ENCODE data around the gene DNAJA3. TPM values are rescaled to one million over a fixed set of nuclear protein-coding genes. Genes with fewer than 3 reads are reported as not detected.

DNAJA3 gene
- total RNA-seq, 1 experiment from 2014 or later, result 64.1 TPM

DNA sequence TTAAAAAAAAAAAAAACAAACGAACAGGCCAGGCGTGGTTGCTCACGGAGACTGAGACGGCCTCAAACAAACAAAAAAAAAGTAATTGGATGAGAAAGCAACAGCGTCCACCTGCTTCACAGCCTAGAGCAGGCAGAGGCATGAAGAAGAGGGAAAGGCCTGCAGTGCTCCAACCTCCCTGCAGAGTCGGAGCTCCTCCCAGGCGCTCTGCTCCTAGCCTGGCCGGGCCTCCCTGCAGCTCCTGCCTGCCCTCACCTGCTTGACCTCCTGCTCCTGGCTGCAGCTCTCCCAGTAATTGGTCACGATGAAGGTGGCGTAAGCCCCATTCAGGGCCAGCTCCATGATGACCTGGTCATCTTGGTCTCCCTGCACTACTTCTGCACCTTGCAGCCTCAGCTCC, 43.3 kb downstream of the DNAJA3 start (continued):
- TF ChIP-seq, protein P1, sequence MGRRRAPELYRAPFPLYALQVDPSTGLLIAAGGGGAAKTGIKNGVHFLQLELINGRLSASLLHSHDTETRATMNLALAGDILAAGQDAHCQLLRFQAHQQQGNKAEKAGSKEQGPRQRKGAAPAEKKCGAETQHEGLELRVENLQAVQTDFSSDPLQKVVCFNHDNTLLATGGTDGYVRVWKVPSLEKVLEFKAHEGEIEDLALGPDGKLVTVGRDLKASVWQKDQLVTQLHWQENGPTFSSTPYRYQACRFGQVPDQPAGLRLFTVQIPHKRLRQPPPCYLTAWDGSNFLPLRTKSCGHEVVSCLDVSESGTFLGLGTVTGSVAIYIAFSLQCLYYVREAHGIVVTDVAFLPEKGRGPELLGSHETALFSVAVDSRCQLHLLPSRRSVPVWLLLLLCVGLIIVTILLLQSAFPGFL (CRISPR knock-in tag; IDR thresholded peaks at IDR 0.05; ENCODE audit: borderline replicate concordance), result no peak
- TF ChIP-seq CBFB (CRISPR knock-in tag; IDR thresholded peaks at IDR 0.05; ENCODE audit: low read depth) (no peak), ZNF281 (CRISPR knock-in tag; IDR thresholded peaks at IDR 0.05) (no peak), KAT7 (CRISPR knock-in tag; IDR thresholded peaks at IDR 0.05; ENCODE audit: borderline replicate concordance) (no peak), RORB (CRISPR knock-in tag; IDR thresholded peaks at IDR 0.05) (no peak), ZNF232 (CRISPR knock-in tag; IDR thresholded peaks at IDR 0.05) (no peak), NFE2L1 (CRISPR knock-in tag; IDR thresholded peaks at IDR 0.05) (no peak), FOXJ3 (CRISPR knock-in tag; IDR thresholded peaks at IDR 0.05; ENCODE audit: borderline replicate concordance) (no peak), IRF2 (CRISPR knock-in tag; IDR thresholded peaks at IDR 0.05; ENCODE audit: borderline replicate concordance, low read depth) (no peak), E2F1 (CRISPR knock-in tag; IDR thresholded peaks at IDR 0.05) (no peak), GTF2I (CRISPR knock-in tag; conservative IDR thresholded peaks at IDR 0.05) (no peak)

GRCh38 chr16:4471869-4472268, 46.2 kb downstream of the DNAJA3 start:
- TF ChIP-seq ZNF121 (CRISPR knock-in tag; IDR thresholded peaks at IDR 0.05), result peak; percentile 71; the same call in 1 of the 2 replicates
- TF ChIP-seq ZNF281 (CRISPR knock-in tag; IDR thresholded peaks at IDR 0.05), result no peak
- TF ChIP-seq PRRX2 (CRISPR knock-in tag; IDR thresholded peaks at IDR 0.05), result no peak
- TF ChIP-seq ZNF671 (CRISPR knock-in tag; IDR thresholded peaks at IDR 0.05), result no peak
- no peak for TF ChIP-seq ZNF512 (CRISPR knock-in tag; IDR thresholded peaks at IDR 0.05; ENCODE audit: borderline replicate concordance)
- no peak for DNase-seq (ENCODE audit: low spot score)
- ATAC-seq, result no peak
- Mint-ChIP-seq H3K36me3 (peaks cover 18% of the 10 kb centered on the region), H3K27ac (no peak overlapping the region), H3K9me3 (peaks cover 7% of the 10 kb centered on the region), H3K4me1 (peaks cover 10% of the 10 kb centered on the region), H3K4me3 (no peak overlapping the region), H3K27me3 (ENCODE audit: low read depth) (peaks cover 16% of the 10 kb centered on the region)
- ChIA-PET CTCF (interaction anchor here (0.6 to 1.7 kb wide), 4 partner anchors 20 to 144 kb away, joined by 3 to 6 read pairs (median 4); no protein-coding TSS in a partner anchor), POLR2A (no interaction called here)
